Measurements from ENCODE around the gene DUSP6.

Gene DUSP6

GRCh38 chr12:89319122-89319521 lies 33.2 kb downstream of the DUSP6 start:
- Histone ChIP-seq H3K9me3 (no peaks in the 10 kb centered on the region), H3K4me1 (peaks cover 3% of the 10 kb centered on the region; the same call in 1 of the 2 replicates)

GRCh38 chr12:89316705-89317139 lies 35.6 kb downstream of the DUSP6 start:
- H3K4me3 ChIP-seq (ENCODE audit: low read depth, low read length): no peak overlapping the region
- H3K9me3 ChIP-seq: no peaks in the 10 kb centered on the region
- DNase-seq: no peak
- TF ChIP-seq CTCF (IDR thresholded peaks at IDR 0.05; ENCODE audit: low read depth, low read length): no peak
- peaks cover 3% of the 10 kb centered on the region; the same call in 1 of the 2 replicates for H3K4me1 ChIP-seq
- no peaks in the 10 kb centered on the region for H3K36me3 ChIP-seq
- H3K27me3 ChIP-seq: no peaks in the 10 kb centered on the region

More at GRCh38 chr12:89319122-89319521, 33.2 kb downstream of the DUSP6 start:
- no peaks in the 10 kb centered on the region for H3K27me3 ChIP-seq
- no peak overlapping the region for H3K4me3 ChIP-seq (ENCODE audit: low read depth, low read length)
- DNase-seq: no peak
- no peak for TF ChIP-seq CTCF (IDR thresholded peaks at IDR 0.05; ENCODE audit: low read depth, low read length)
- H3K36me3 ChIP-seq: no peaks in the 10 kb centered on the region

GRCh38 chr12:89314060-89314761 lies 38.1 kb downstream of the DUSP6 start:
- TF ChIP-seq CTCF (IDR thresholded peaks at IDR 0.05; ENCODE audit: low read depth, low read length): no peak
- H3K4me1 ChIP-seq: peaks cover 3% of the 10 kb centered on the region; the same call in 1 of the 2 replicates
- no peak for DNase-seq
- H3K9me3 ChIP-seq: no peaks in the 10 kb centered on the region
- no peaks in the 10 kb centered on the region for H3K27me3 ChIP-seq
- no peak overlapping the region for H3K4me3 ChIP-seq (ENCODE audit: low read depth, low read length)
- no peaks in the 10 kb centered on the region for H3K36me3 ChIP-seq

GRCh38 chr12:89311703-89312293 lies 40.5 kb downstream of the DUSP6 start:
- TF ChIP-seq CTCF (IDR thresholded peaks at IDR 0.05; ENCODE audit: low read depth, low read length): no peak
- Histone ChIP-seq H3K4me1 (peaks cover under 1% of the 10 kb centered on the region; the same call in 1 of the 2 replicates), H3K4me3 (ENCODE audit: low read depth, low read length) (no peak overlapping the region), H3K27me3 (no peaks in the 10 kb centered on the region), H3K36me3 (no peaks in the 10 kb centered on the region), H3K9me3 (no peaks in the 10 kb centered on the region)
- DNase-seq: no peak

- H3K4me3 ChIP-seq (ENCODE audit: low read depth, low read length): no peak overlapping the region
- no peaks in the 10 kb centered on the region for H3K27me3 ChIP-seq
- DNase-seq: no peak
- H3K4me1 ChIP-seq: no peaks in the 10 kb centered on the region
- no peaks in the 10 kb centered on the region for H3K36me3 ChIP-seq
- H3K9me3 ChIP-seq: no peaks in the 10 kb centered on the region
- TF ChIP-seq CTCF (IDR thresholded peaks at IDR 0.05; ENCODE audit: low read depth, low read length): no peak
Observed at GRCh38 chr12:89309815-89310214, 42.5 kb downstream of the DUSP6 start.

- DNase-seq: no peak
- Histone ChIP-seq H3K4me3 (ENCODE audit: low read depth, low read length) (no peak overlapping the region), H3K27me3 (no peaks in the 10 kb centered on the region), H3K4me1 (no peaks in the 10 kb centered on the region), H3K36me3 (no peaks in the 10 kb centered on the region), H3K9me3 (no peaks in the 10 kb centered on the region)
- TF ChIP-seq CTCF (IDR thresholded peaks at IDR 0.05; ENCODE audit: low read depth, low read length): no peak
Observed at GRCh38 chr12:89309440-89309802, 42.9 kb downstream of the DUSP6 start.
